CD4-positive, CD25-positive, alpha-beta regulatory T cell (primary cell): ENCODE measurements around the gene LRSAM1. TPM values are rescaled to one million over a fixed set of nuclear protein-coding genes. Genes with fewer than 3 reads are reported as not detected.

Experiments used
- ATAC-seq, 2 donors: fragments of 150-1000 bp; cut with Tn5 transposase; one replicate each; pipeline ENCODE4 v1.10.0; 2021; ENCODE audit warnings: low read depth in 2 of 2, moderate number of reproducible peaks in 2 of 2, moderate library complexity in 1 of 2
- DNase-seq, 3 donors: peaks; one replicate each; pipeline versions ENCODE4 v3.0.0 to v3.0.0-alpha.2; 2012 to 2022; ENCODE audit warnings: mixed read lengths in 1 of 3
- H3K27ac ChIP-seq: one replicate; pipeline ENCODE4 v1.7.0; 2013; ENCODE audit warnings: mild to moderate bottlenecking, low read length; ENCODE audit not compliant: insufficient read depth, poor library complexity, severe bottlenecking
- H3K27me3 ChIP-seq: one replicate; pipeline ENCODE4 v1.7.0; 2013; ENCODE audit warnings: low read length; ENCODE audit not compliant: control insufficient read depth, insufficient read depth
- H3K36me3 ChIP-seq: one replicate; pipeline ENCODE4 v1.7.0; 2013; ENCODE audit warnings: mild to moderate bottlenecking, low read length, moderate library complexity; ENCODE audit not compliant: control insufficient read depth, insufficient read depth
- H3K4me1 ChIP-seq: 2 replicates; pipeline ENCODE4 v1.7.0; 2013; ENCODE audit warnings: mild to moderate bottlenecking, low read length; ENCODE audit not compliant: insufficient read depth, control insufficient read depth, poor library complexity, severe bottlenecking
- H3K4me3 ChIP-seq: one replicate; pipeline ENCODE4 v1.7.0; 2013; ENCODE audit warnings: low read depth, mild to moderate bottlenecking, low read length, moderate library complexity
- H3K9me3 ChIP-seq, 2 experiments: 1 replicate in 1 of 2; 2 replicates in 1 of 2; pipeline ENCODE4 v1.7.0; 2013; ENCODE audit warnings: low read length in 2 of 2, mild to moderate bottlenecking in 1 of 2, moderate library complexity in 1 of 2; ENCODE audit not compliant: control insufficient read depth in 2 of 2
- H3K27ac Mint-ChIP-seq, 3 donors: one replicate each; pipeline ENCODE4 v1.8.0; 2020 to 2022; ENCODE audit warnings: mild to moderate bottlenecking in 3 of 3, mixed read lengths in 3 of 3, moderate library complexity in 2 of 3
- H3K27me3 Mint-ChIP-seq: one replicate; pipeline ENCODE4 v1.8.0; 2022; ENCODE audit warnings: mild to moderate bottlenecking, mixed read lengths
- H3K36me3 Mint-ChIP-seq: one replicate; pipeline ENCODE4 v1.8.0; 2020; ENCODE audit warnings: mixed read lengths
- H3K4me1 Mint-ChIP-seq, 4 donors: one replicate each; pipeline ENCODE4 v1.8.0; 2020 to 2022; ENCODE audit warnings: mixed read lengths in 4 of 4, mild to moderate bottlenecking in 1 of 4
- H3K4me3 Mint-ChIP-seq, 4 donors: one replicate each; pipeline ENCODE4 v1.8.0; 2020 to 2022; ENCODE audit warnings: mild to moderate bottlenecking in 4 of 4, mixed read lengths in 4 of 4, moderate library complexity in 3 of 4
- H3K9me3 Mint-ChIP-seq, 7 donors: one replicate each; pipeline ENCODE4 v1.8.0; 2020 to 2022; ENCODE audit warnings: mixed read lengths in 7 of 7, mild to moderate bottlenecking in 3 of 7, moderate library complexity in 2 of 7
- polyA plus RNA-seq, 4 donors: library from polyadenylated mRNA; unstranded; fragments of 300-500 nt; fragmentation: Illumina TruSeq; gene quantifications; one replicate each; pipeline ENCODE4 v1.2.3, GENCODE V29; 2021
- total RNA-seq: library from RNA; stranded (reverse); gene quantifications from one replicate; pipeline ENCODE4 v1.2.3, GENCODE V29; 2022

Gene LRSAM1
- total and polyA plus RNA-seq, 5 donors from 2014 or later, result 3.9 to 24.0 (median 5.5) TPM

DNA sequence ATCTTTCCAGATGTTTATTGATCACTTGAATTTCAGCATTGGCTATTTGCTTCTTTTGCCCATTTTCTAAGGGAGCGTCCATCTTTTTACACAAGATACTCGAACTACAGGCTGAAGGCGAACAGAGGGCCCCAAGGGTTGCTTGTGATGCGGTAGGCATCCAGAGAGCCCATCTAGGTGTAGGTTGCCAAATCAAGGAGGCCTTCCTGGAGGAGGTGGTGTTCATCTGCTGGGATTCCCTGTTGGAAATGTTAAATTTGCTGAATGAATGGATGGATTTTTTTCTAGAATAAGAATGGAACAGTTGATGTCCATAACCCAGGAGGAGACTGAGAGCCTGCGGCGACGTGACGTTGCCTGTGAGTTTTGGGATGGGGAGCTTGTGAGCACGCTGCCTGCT, 31.4 kb downstream of the LRSAM1 start:
- DNase-seq (no peak), ATAC-seq (no peak)
- H3K27me3 Mint-ChIP-seq, result no peaks in the 10 kb centered on the region
- peaks cover 34% of the 10 kb centered on the region for H3K36me3 Mint-ChIP-seq
- H3K4me1 Mint-ChIP-seq, result no peaks in the 10 kb centered on the region
- Histone ChIP-seq H3K9me3 (no peaks in the 10 kb centered on the region), H3K4me1 (no peaks in the 10 kb centered on the region), H3K4me3 (no peak overlapping the region), H3K36me3 (peaks cover 46% of the 10 kb centered on the region), H3K27ac (no peak overlapping the region), H3K27me3 (no peaks in the 10 kb centered on the region)
- no peak overlapping the region for H3K27ac Mint-ChIP-seq
- no peaks in the 10 kb centered on the region for H3K9me3 Mint-ChIP-seq
- H3K4me3 Mint-ChIP-seq, result no peak overlapping the region

DNA sequence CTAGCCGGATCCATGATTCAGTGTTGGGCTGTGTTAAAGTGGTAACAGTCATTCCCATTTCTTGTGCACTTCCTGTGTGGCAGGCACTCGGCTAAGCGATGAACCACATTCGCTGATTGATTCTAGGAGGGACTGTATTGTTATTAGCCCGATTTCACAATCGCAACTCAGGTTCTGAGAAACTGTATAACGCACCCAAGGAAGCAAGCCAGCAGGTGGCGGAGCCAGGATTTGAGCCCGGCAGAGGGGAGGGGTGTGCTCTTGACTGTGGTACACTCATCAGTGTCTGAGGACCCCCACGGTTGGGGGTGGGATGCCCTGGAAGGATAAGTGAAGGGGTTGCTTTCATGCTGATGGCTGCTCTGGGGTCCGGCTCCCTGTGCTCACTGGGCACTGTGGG, 34.7 kb downstream of the LRSAM1 start:
- H3K27ac Mint-ChIP-seq, result no peak overlapping the region
- no peaks in the 10 kb centered on the region for H3K27me3 Mint-ChIP-seq
- peaks cover 0 to 5% (median 0%) of the 10 kb centered on the region in 4 donors for H3K4me1 Mint-ChIP-seq
- H3K4me3 ChIP-seq, result no peak overlapping the region
- DNase-seq (no peak), ATAC-seq (no peak)
- H3K27ac ChIP-seq, result no peak overlapping the region
- no peaks in the 10 kb centered on the region for H3K9me3 Mint-ChIP-seq
- no peaks in the 10 kb centered on the region for H3K9me3 ChIP-seq
- H3K36me3 ChIP-seq, result peaks cover 31% of the 10 kb centered on the region
- no peaks in the 10 kb centered on the region for H3K27me3 ChIP-seq
- H3K36me3 Mint-ChIP-seq, result peaks cover 27% of the 10 kb centered on the region
- no peaks in the 10 kb centered on the region for H3K4me1 ChIP-seq
- no peak overlapping the region for H3K4me3 Mint-ChIP-seq

DNA sequence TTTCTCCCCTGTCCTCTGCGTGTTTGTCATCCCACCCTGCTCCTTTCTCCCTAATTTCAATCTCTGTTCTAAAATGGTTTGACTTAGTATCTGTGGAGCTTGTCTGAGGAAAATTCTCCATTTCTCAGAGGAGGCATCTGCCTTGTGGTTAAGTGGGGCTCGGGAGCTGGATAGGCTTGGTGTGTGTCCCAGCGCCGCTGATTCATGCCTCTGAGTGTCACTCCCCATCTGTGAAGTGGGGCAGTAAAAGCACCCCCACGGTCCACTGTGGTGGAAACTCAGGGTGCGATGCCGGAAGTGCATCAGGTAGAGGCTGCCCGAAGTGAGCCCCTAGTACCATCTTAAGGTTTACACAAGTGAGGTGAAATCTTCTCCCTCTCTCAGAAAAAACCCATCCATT, 37.6 kb downstream of the LRSAM1 start:
- Mint-ChIP-seq H3K27ac (no peak overlapping the region), H3K9me3 (no peaks in the 10 kb centered on the region), H3K4me1 (peaks cover 0 to 5% (median 0%) of the 10 kb centered on the region in 4 donors), H3K36me3 (peaks cover 27% of the 10 kb centered on the region), H3K27me3 (no peaks in the 10 kb centered on the region), H3K4me3 (no peak overlapping the region)
- Histone ChIP-seq H3K9me3 (no peaks in the 10 kb centered on the region), H3K36me3 (peaks cover 31% of the 10 kb centered on the region), H3K4me1 (no peaks in the 10 kb centered on the region), H3K4me3 (no peak overlapping the region), H3K27me3 (no peaks in the 10 kb centered on the region), H3K27ac (no peak overlapping the region)
- ATAC-seq (no peak), DNase-seq (no peak)

DNA sequence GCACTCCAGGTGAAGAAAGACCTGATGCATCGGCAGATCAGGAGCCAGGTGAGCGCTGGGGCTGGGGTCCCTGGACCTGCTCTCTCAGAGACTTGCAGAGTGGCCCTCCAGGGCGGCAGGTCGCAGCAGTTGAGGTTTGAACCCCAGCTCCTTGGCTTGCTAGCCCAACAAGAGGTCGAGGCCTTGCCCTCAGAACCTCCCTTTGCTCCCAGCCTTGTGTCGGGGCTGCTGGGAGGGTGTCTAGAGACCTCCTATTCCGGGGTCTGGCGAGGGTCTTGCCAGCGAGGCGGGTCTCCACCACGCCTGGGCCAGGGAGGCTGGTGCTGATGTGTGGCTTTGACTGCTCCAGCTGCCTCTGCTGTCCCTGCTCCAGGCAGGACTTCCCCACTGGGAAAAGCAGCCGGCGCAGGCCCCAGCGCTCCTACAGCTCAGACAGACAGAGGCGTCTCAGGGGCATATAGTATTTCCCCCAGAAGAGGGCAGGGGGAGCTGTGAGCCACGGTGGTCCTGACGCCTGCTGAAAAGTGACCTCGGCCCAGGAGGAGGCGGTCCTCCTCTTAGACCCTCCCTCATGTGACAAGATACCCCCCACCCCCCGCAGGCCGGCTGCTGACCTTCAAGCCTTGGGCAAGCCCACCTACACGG, 38.3 kb downstream of the LRSAM1 start:
- H3K4me1 Mint-ChIP-seq, result peaks cover 0 to 5% (median 0%) of the 10 kb centered on the region in 4 donors
- H3K4me3 Mint-ChIP-seq, result no peak overlapping the region
- no peak overlapping the region for H3K27ac Mint-ChIP-seq
- Histone ChIP-seq H3K36me3 (peaks cover 33% of the 10 kb centered on the region), H3K4me1 (no peaks in the 10 kb centered on the region), H3K4me3 (no peak overlapping the region), H3K27ac (no peak overlapping the region), H3K27me3 (no peaks in the 10 kb centered on the region), H3K9me3 (no peaks in the 10 kb centered on the region)
- peaks cover 25% of the 10 kb centered on the region for H3K36me3 Mint-ChIP-seq
- H3K27me3 Mint-ChIP-seq, result no peaks in the 10 kb centered on the region
- H3K9me3 Mint-ChIP-seq, result no peaks in the 10 kb centered on the region
- no peak for ATAC-seq
- DNase-seq, result no peak

DNA sequence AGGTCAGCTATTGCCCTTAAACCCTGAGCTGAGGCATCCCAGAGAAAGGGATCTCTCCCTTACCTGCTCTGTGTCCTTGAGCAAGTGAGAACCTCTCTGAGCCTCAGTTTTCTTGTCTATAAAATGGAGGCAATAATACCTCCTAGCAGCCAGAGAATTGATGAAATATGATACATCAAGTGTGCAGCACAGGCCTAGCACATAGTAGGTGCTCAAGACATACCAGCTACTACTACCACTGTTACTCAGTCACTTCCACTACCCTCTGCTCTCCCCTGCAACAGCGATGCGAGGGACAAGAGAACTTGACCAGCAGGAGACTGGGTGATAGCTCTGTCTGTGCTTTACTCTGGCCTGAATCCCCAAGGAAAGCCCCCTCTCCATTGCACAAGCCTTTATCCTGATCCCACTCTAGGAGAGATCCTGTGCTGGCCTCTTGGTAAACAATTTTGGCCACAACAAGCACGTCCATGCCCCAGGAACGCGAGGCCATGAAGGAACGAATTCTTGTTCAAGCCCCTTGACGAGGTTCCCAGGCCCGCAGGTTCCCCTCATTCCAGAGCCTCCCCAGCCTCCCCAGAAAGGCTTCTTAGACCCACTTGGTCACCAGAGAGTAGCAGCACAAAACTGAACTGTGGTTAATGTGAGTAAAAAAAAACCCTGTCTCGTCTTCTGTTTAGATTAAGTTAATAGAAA, 39.4 kb downstream of the LRSAM1 start:
- H3K36me3 Mint-ChIP-seq, result peaks cover 25% of the 10 kb centered on the region
- no peak overlapping the region for H3K27ac ChIP-seq
- no peaks in the 10 kb centered on the region for H3K9me3 ChIP-seq
- ATAC-seq (no peak), DNase-seq (no peak)
- H3K36me3 ChIP-seq, result peaks cover 32% of the 10 kb centered on the region
- no peak overlapping the region for H3K4me3 Mint-ChIP-seq
- H3K4me1 ChIP-seq, result no peaks in the 10 kb centered on the region
- H3K27ac Mint-ChIP-seq, result peak overlapping the region in 1 of 3 donors; percentile 27
- no peaks in the 10 kb centered on the region for H3K27me3 ChIP-seq
- H3K4me1 Mint-ChIP-seq, result peaks cover 0 to 5% (median 0%) of the 10 kb centered on the region in 4 donors
- no peaks in the 10 kb centered on the region for H3K9me3 Mint-ChIP-seq
- no peaks in the 10 kb centered on the region for H3K27me3 Mint-ChIP-seq
- no peak overlapping the region for H3K4me3 ChIP-seq

DNA sequence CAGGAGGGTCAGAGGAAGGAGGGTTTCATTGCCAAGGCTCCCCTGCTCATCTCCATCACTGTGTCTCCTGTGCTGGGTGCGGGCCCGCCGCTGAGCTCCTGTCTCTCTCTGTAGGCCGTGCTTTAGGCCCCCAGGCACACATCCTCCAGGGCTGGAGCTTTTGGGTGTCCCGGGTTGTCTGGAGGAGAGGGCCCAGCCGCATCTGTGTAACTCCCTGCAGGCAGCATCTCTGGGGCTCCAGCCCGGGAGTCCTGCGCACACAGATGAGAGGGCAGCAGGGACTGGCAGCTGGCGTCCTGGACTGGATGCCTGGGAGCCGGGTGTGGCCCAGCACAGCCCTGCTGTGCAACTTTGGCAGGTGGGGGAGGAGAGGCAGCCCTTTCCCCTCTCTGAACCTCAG, 40.2 kb downstream of the LRSAM1 start:
- peaks cover 29% of the 10 kb centered on the region for H3K36me3 ChIP-seq
- Mint-ChIP-seq H3K27ac (no peak overlapping the region), H3K4me3 (no peak overlapping the region), H3K36me3 (peaks cover 28% of the 10 kb centered on the region), H3K4me1 (peaks cover 0 to 5% (median 0%) of the 10 kb centered on the region in 4 donors), H3K27me3 (no peaks in the 10 kb centered on the region), H3K9me3 (no peaks in the 10 kb centered on the region)
- no peaks in the 10 kb centered on the region for H3K9me3 ChIP-seq
- no peaks in the 10 kb centered on the region for H3K4me1 ChIP-seq
- H3K27me3 ChIP-seq, result no peaks in the 10 kb centered on the region
- H3K4me3 ChIP-seq, result no peak overlapping the region
- DNase-seq, result no peak
- no peak overlapping the region for H3K27ac ChIP-seq
- no peak for ATAC-seq

DNA sequence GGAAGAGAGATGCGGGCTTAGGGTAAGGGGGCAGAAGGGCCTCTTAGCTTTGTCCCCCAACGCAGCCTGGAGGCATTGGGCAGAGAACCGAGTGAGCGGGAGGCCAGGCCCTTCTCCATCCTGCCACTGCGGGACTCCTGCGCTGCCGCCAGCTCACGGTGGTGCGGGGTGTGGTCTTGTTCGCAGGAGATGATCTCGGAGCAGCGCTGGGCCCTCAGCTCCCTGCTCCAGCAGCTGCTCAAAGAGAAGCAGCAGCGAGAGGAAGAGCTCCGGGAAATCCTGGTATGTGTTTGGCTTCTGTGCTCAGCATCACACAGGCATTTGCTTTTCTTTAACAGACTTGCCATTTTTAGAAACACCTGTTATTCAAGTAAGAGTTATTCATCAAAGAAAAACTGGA, 41.3 kb downstream of the LRSAM1 start:
- Mint-ChIP-seq H3K27ac (no peak overlapping the region), H3K4me3 (no peak overlapping the region), H3K4me1 (peaks cover 0 to 5% (median 0%) of the 10 kb centered on the region in 4 donors), H3K36me3 (peaks cover 27% of the 10 kb centered on the region), H3K9me3 (no peaks in the 10 kb centered on the region), H3K27me3 (no peaks in the 10 kb centered on the region)
- no peak overlapping the region for H3K4me3 ChIP-seq
- H3K27me3 ChIP-seq, result no peaks in the 10 kb centered on the region
- no peaks in the 10 kb centered on the region for H3K4me1 ChIP-seq
- H3K36me3 ChIP-seq, result peaks cover 31% of the 10 kb centered on the region
- H3K9me3 ChIP-seq, result no peaks in the 10 kb centered on the region
- DNase-seq (no peak), ATAC-seq (no peak)
- no peak overlapping the region for H3K27ac ChIP-seq
